HCT116 (cell line): ENCODE data around the gene MTIF3. TPM values are rescaled to one million over a fixed set of nuclear protein-coding genes. Genes with fewer than 3 reads are reported as not detected.

ENCODE experiments used
- ATAC-seq: fragments of 200-7000 bp; cut with Tn5 transposase; 2 replicates; pipeline ENCODE4 v1.9.1; 2020; ENCODE audit warnings: mild to moderate bottlenecking, moderate library complexity
- BruUV-seq: library from RNA; stranded (reverse); fragments of 400-500 nt; replicated peaks from 2 replicates; lab custom pipeline; 2021; lab: Mats Ljungman, UMichigan
- CTCF ChIA-PET: fragments of 300-600 bp; sonication (Branson Sonifier 250); formaldehyde crosslinking; loops from one replicate; lab custom pipeline; 2021; ENCODE audit warnings: antibody characterized with exemption; lab: Charles Lee
- POLR2A ChIA-PET: fragments of 300-600, 350-600 bp; sonication (Branson Sonifier 250); formaldehyde crosslinking; loops from one replicate; lab custom pipeline; 2021; ENCODE audit warnings: antibody characterized with exemption; lab: Charles Lee
- RAD21 ChIA-PET, 2 experiments: fragments of 300-600 bp; sonication (Branson Sonifier 250); formaldehyde crosslinking; loops; one replicate each; lab custom pipeline; 2023; ENCODE audit warnings: low total read pairs in 2 of 2; ENCODE audit not compliant: uncharacterized antibody in 2 of 2, unreplicated experiment in 2 of 2, low non-redundant PET in 1 of 2; lab: Charles Lee
- DNase-seq: peaks from one replicate; pipeline ENCODE4 v3.0.0-alpha.2; 2010; ENCODE audit warnings: low read depth, low spot score
- H2AFZ ChIP-seq: fragments of 200-600 bp; shearing (Covaris generic), sonication (generic); 2 replicates; pipeline ENCODE4 v1.6.1; 2017; ENCODE audit warnings: low read depth, mixed run types, mixed read lengths, antibody characterized with exemption, low read length; ENCODE audit not compliant: poor library complexity, severe bottlenecking
- H3K27ac ChIP-seq: 2 replicates; pipeline ENCODE4 v1.5.1; 2012; ENCODE audit warnings: low read depth, low read length
- H3K27me3 ChIP-seq: fragments of 200-600 bp; sonication (generic); 2 replicates; pipeline ENCODE4 v1.6.1; 2016; ENCODE audit warnings: mixed run types, low read length, mixed read lengths; ENCODE audit not compliant: insufficient read depth
- H3K36me3 ChIP-seq, 2 experiments: fragments of 200-500 bp in 1 of 2; fragments of 200-600 bp in 1 of 2; sonication (Bioruptor generic) in 1 of 2; sonication (generic) in 1 of 2; 2 replicates each; pipeline versions ENCODE4 v1.5.1 to v1.6.1; 2014 to 2016; ENCODE audit warnings: low read length in 2 of 2, inconsistent platforms in 1 of 2, mixed read lengths in 1 of 2, mixed run types in 1 of 2; ENCODE audit not compliant: insufficient read depth in 2 of 2, control insufficient read depth in 1 of 2
- H3K4me1 ChIP-seq, 2 experiments: fragments of 200-600 bp in 1 of 2; sonication (generic) in 1 of 2; 2 replicates each; pipeline versions ENCODE4 v1.5.1 to v1.6.1; 2012 to 2017; ENCODE audit warnings: low read length in 2 of 2, inconsistent platforms in 1 of 2, mild to moderate bottlenecking in 1 of 2, mixed read lengths in 1 of 2, mixed run types in 1 of 2, moderate library complexity in 1 of 2; ENCODE audit not compliant: insufficient read depth in 2 of 2, control insufficient read depth in 1 of 2
- H3K4me2 ChIP-seq: fragments of 200-600 bp; sonication (generic); 2 replicates; pipeline ENCODE4 v1.6.1; 2017; ENCODE audit warnings: mixed run types, low read length, mixed read lengths
- H3K4me3 ChIP-seq, 2 experiments: fragments of 200-600 bp in 1 of 2; sonication (generic) in 1 of 2; replicated peaks in 1 of 2; 2 replicates each; pipeline ENCODE4 v1.5.1; 2011 to 2016; ENCODE audit warnings: low read length in 2 of 2, control low read depth in 1 of 2, low read depth in 1 of 2, mild to moderate bottlenecking in 1 of 2, mixed read lengths in 1 of 2, mixed run types in 1 of 2
- H3K79me2 ChIP-seq: fragments of 200-600 bp; sonication (generic); 2 replicates; pipeline ENCODE4 v1.6.1; 2017; ENCODE audit warnings: mild to moderate bottlenecking, mixed run types, low read length, moderate library complexity, mixed read lengths; ENCODE audit not compliant: insufficient read depth
- H3K9ac ChIP-seq: fragments of 200-600 bp; sonication (generic); 2 replicates; pipeline ENCODE4 v1.6.1; 2016; ENCODE audit warnings: low read length, mixed read lengths
- H3K9me2 ChIP-seq: fragments of 200-600 bp; sonication (generic), shearing (Covaris generic); 2 replicates; pipeline ENCODE4 v1.6.1; 2017; ENCODE audit warnings: mixed run types, mild to moderate bottlenecking, moderate library complexity; ENCODE audit not compliant: insufficient read depth
- H3K9me3 ChIP-seq, 2 experiments: fragments of 200-500 bp in 1 of 2; fragments of 200-600 bp in 1 of 2; sonication (Bioruptor generic) in 1 of 2; sonication (generic) in 1 of 2; 2 replicates each; pipeline ENCODE4 v1.6.1; 2014 to 2017; ENCODE audit warnings: low read length in 2 of 2, mixed read lengths in 2 of 2, inconsistent platforms in 1 of 2, low read depth in 1 of 2, mild to moderate bottlenecking in 1 of 2, mixed run types in 1 of 2, moderate library complexity in 1 of 2; ENCODE audit not compliant: control insufficient read depth in 1 of 2, insufficient read depth in 1 of 2
- H4K20me1 ChIP-seq: fragments of 200-600 bp; sonication (generic), shearing (Covaris generic); 2 replicates; pipeline ENCODE4 v1.6.1; 2017; ENCODE audit warnings: mixed run types, mild to moderate bottlenecking, moderate library complexity; ENCODE audit not compliant: insufficient read depth
- CEBPB ChIP-seq: IDR thresholded peaks from 2 replicates; pipeline ENCODE4 v1.6.1; 2012; ENCODE audit warnings: low read depth
- EGR1 ChIP-seq: IDR thresholded peaks from 2 replicates; pipeline ENCODE4 v1.6.1; 2012; ENCODE audit warnings: low read depth
- ELF1 ChIP-seq: IDR thresholded peaks from 2 replicates; pipeline ENCODE4 v1.6.1; 2012; ENCODE audit warnings: low read depth, borderline replicate concordance
- EZH2 ChIP-seq: fragments of 200-600 bp; sonication (generic); IDR thresholded peaks from 2 replicates; pipeline ENCODE4 v1.6.1; 2017; ENCODE audit warnings: antibody characterized with exemption, mixed run types
- EZH2phosphoT487 ChIP-seq: fragments of 200-600 bp; IDR thresholded peaks from 2 replicates; pipeline ENCODE4 v1.6.1; 2018; ENCODE audit warnings: antibody characterized with exemption, borderline replicate concordance
- JUND ChIP-seq: IDR thresholded peaks from 2 replicates; pipeline ENCODE4 v1.6.1; 2012
- POLR2A ChIP-seq: IDR thresholded peaks from 2 replicates; pipeline ENCODE4 v1.7.0; 2011; ENCODE audit warnings: borderline replicate concordance; ENCODE audit not compliant: insufficient read depth, insufficient read length; ENCODE audit errors: extremely low read depth
- POLR2AphosphoS5 ChIP-seq: IDR thresholded peaks from 2 replicates; pipeline ENCODE4 v1.6.1; 2011; ENCODE audit warnings: mild to moderate bottlenecking, low read depth, low read length, moderate library complexity
- RAD21 ChIP-seq: IDR thresholded peaks from 2 replicates; pipeline ENCODE4 v1.6.1; 2012; ENCODE audit warnings: low read depth, mild to moderate bottlenecking
- SRF ChIP-seq: IDR thresholded peaks from 2 replicates; pipeline ENCODE4 v1.6.1; 2012; ENCODE audit warnings: low read depth
- TCF7L2 ChIP-seq: IDR thresholded peaks from 2 replicates; pipeline ENCODE4 v1.7.0; 2011; ENCODE audit warnings: borderline replicate concordance, inconsistent platforms; ENCODE audit not compliant: insufficient read depth, insufficient read length; ENCODE audit errors: extremely low read depth
- YY1 ChIP-seq: IDR thresholded peaks from 2 replicates; pipeline ENCODE4 v1.6.1; 2011; ENCODE audit warnings: low read length, low read depth, moderate library complexity, mild to moderate bottlenecking; ENCODE audit not compliant: insufficient replicate concordance; ENCODE audit errors: extremely low read depth
- ZNF274 ChIP-seq: fragments of 200-500 bp; sonication (Bioruptor generic); IDR thresholded peaks from 2 replicates; pipeline ENCODE4 v1.6.1; 2014; ENCODE audit warnings: mild to moderate bottlenecking, low read depth, low read length, inconsistent platforms
- intact Hi-C: fragments of 100-400 bp; cut with micrococcal nuclease; formaldehyde crosslinking; loops from 2 replicates; pipeline ENCODE4 v1.10.0; 2022
- total RNA-seq: library from RNA; stranded (reverse); gene quantifications from one replicate; pipeline ENCODE4 v1.2.1, GENCODE V29; 2021; ENCODE audit not compliant: unreplicated experiment
- TF ChIP-seq, protein P1 (sequence below): IDR thresholded peaks from 2 replicates; pipeline ENCODE4 v1.6.1; 2012
- TF ChIP-seq, protein P2 (sequence below): IDR thresholded peaks from 2 replicates; pipeline ENCODE4 v1.6.1; 2011; ENCODE audit warnings: mild to moderate bottlenecking, low read length, moderate library complexity; ENCODE audit not compliant: insufficient replicate concordance; ENCODE audit errors: extremely low read depth
- TF ChIP-seq, protein P3 (sequence below), 3 experiments: fragments of 200-600 bp in 1 of 3; sonication (generic) in 1 of 3; IDR thresholded peaks in 2 of 3; conservative IDR thresholded peaks in 1 of 3; 2 replicates each; pipeline ENCODE4 v1.5.1; 2012 to 2017; ENCODE audit warnings: low read depth in 2 of 3, low read length in 2 of 3, antibody characterized with exemption in 1 of 3, borderline replicate concordance in 1 of 3, control low read depth in 1 of 3, mild to moderate bottlenecking in 1 of 3, mixed read lengths in 1 of 3, mixed run types in 1 of 3, moderate library complexity in 1 of 3; ENCODE audit not compliant: insufficient read depth in 1 of 3

The MTIF3 gene
- total RNA-seq, 1 experiment from 2014 or later = 27.8 TPM

DNA sequence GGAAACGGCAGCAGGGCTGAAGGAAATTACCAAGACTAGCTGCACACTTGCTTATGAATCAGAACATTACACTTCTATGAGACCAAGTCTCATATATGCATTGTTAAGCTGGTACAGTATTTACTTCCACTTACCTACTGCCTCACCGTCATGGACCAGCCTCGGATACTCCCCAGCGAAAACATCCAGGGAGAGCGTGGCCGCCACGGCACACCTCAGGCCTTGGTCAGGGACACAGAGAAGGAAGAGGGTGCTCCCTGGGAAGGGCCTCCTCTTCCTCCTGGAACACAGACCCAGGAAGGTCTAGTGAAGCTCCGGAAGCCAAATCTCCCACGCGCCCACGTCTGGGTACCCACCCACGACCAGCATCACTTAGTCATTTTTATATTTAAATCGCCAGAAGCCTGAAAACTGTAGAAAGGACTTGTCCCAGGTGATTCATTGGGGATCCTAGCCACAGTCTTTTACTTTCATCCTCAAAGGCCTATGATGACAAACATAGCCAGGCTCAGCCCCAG is 24.4 kb upstream of the MTIF3 start:
- Histone ChIP-seq H3K9ac (no peak overlapping the region), H3K9me2 (no peaks in the 10 kb centered on the region), H4K20me1 (no peaks in the 10 kb centered on the region), H3K36me3 (no peaks in the 10 kb centered on the region), H3K4me1 (no peaks in the 10 kb centered on the region), H3K9me3 (no peaks in the 10 kb centered on the region), H3K27ac (no peak overlapping the region), H3K4me3 (no peak overlapping the region), H3K27me3 (no peaks in the 10 kb centered on the region), H2AFZ (no peak overlapping the region), H3K79me2 (no peaks in the 10 kb centered on the region), H3K4me2 (no peak overlapping the region)
- BruUV-seq = no TSS peak
- TF ChIP-seq CEBPB = no peak
- TF ChIP-seq JUND = no peak
- TF ChIP-seq POLR2A = no peak
- TF ChIP-seq SRF = no peak
- TF ChIP-seq POLR2AphosphoS5 = no peak
- TF ChIP-seq TCF7L2 = no peak
- TF ChIP-seq, protein P1, sequence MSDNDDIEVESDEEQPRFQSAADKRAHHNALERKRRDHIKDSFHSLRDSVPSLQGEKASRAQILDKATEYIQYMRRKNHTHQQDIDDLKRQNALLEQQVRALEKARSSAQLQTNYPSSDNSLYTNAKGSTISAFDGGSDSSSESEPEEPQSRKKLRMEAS = no peak
- TF ChIP-seq ZNF274 = no peak
- ChIA-PET POLR2A (no interaction called here), CTCF (no interaction called here), RAD21 (no interaction called here)
- DNase-seq = no peak
- intact Hi-C loops = no loop called here
- ATAC-seq = no peak

DNA sequence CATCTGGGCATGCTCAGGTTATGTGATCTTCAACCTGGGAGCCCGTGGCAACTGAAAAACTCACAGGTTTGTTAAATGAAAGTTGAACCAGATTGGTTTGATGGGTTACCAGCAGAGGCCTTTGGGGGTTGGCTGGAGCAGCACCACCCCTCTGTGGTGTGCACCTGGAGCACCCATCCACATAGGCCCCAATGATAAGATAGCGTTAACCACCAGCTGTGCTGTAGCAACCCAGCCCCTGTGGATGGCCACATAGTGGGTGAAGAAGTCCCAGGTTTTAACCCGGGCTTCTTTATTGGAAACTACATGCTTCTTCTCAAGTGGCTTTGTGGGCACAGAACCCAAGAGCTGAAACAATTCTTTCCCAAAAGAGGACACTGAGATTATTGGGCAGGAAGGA is 22.6 kb upstream of the MTIF3 start:
- Histone ChIP-seq H3K4me1 (no peaks in the 10 kb centered on the region), H3K4me3 (no peak overlapping the region), H3K27me3 (no peaks in the 10 kb centered on the region), H3K36me3 (no peaks in the 10 kb centered on the region), H3K27ac (no peak overlapping the region), H3K9me3 (no peaks in the 10 kb centered on the region), H3K4me2 (no peak overlapping the region), H2AFZ (no peak overlapping the region), H3K9ac (no peak overlapping the region), H4K20me1 (no peaks in the 10 kb centered on the region), H3K79me2 (no peaks in the 10 kb centered on the region), H3K9me2 (no peaks in the 10 kb centered on the region)
- ATAC-seq (no peak), DNase-seq (no peak)
- BruUV-seq = no TSS peak
- ChIA-PET RAD21 (no interaction called here), CTCF (no interaction called here), POLR2A (no interaction called here)
- intact Hi-C loops = no loop called here
- TF ChIP-seq EGR1 (no peak), YY1 (no peak), ELF1 (no peak), RAD21 (no peak), JUND (no peak), POLR2AphosphoS5 (no peak), EZH2 (no peak), EZH2phosphoT487 (no peak)
- TF ChIP-seq, protein P2, sequence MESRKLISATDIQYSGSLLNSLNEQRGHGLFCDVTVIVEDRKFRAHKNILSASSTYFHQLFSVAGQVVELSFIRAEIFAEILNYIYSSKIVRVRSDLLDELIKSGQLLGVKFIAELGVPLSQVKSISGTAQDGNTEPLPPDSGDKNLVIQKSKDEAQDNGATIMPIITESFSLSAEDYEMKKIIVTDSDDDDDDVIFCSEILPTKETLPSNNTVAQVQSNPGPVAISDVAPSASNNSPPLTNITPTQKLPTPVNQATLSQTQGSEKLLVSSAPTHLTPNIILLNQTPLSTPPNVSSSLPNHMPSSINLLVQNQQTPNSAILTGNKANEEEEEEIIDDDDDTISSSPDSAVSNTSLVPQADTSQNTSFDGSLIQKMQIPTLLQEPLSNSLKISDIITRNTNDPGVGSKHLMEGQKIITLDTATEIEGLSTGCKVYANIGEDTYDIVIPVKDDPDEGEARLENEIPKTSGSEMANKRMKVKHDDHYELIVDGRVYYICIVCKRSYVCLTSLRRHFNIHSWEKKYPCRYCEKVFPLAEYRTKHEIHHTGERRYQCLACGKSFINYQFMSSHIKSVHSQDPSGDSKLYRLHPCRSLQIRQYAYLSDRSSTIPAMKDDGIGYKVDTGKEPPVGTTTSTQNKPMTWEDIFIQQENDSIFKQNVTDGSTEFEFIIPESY = no peak
- TF ChIP-seq, protein P3, sequence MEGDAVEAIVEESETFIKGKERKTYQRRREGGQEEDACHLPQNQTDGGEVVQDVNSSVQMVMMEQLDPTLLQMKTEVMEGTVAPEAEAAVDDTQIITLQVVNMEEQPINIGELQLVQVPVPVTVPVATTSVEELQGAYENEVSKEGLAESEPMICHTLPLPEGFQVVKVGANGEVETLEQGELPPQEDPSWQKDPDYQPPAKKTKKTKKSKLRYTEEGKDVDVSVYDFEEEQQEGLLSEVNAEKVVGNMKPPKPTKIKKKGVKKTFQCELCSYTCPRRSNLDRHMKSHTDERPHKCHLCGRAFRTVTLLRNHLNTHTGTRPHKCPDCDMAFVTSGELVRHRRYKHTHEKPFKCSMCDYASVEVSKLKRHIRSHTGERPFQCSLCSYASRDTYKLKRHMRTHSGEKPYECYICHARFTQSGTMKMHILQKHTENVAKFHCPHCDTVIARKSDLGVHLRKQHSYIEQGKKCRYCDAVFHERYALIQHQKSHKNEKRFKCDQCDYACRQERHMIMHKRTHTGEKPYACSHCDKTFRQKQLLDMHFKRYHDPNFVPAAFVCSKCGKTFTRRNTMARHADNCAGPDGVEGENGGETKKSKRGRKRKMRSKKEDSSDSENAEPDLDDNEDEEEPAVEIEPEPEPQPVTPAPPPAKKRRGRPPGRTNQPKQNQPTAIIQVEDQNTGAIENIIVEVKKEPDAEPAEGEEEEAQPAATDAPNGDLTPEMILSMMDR (IDR thresholded peaks at IDR 0.05 in 2 of 3, conservative IDR thresholded peaks at IDR 0.05 in 1 of 3; ENCODE audit: borderline replicate concordance in 1 of 3, insufficient read depth in 1 of 3, low read depth in 2 of 3, low read length in 2 of 3) = no peak
